ENCODE data around the gene KMT5B. TPM values are rescaled to one million over a fixed set of nuclear protein-coding genes. Genes with fewer than 3 reads are reported as not detected.
A peak's percentile ranks its signal among the peaks of the same experiment; 100 is the strongest.

KMT5B gene
- total RNA-seq, 1 donor from 2014 or later, result 46.8 TPM

- Mint-ChIP-seq H3K27ac (ENCODE audit: unreplicated experiment) (no peak overlapping the region), H3K4me3 (ENCODE audit: unreplicated experiment) (no peak overlapping the region), H3K27me3 (ENCODE audit: unreplicated experiment) (peaks cover 5% of the 10 kb centered on the region), H3K9me3 (ENCODE audit: unreplicated experiment) (no peaks in the 10 kb centered on the region), H3K4me1 (ENCODE audit: unreplicated experiment) (no peaks in the 10 kb centered on the region), H3K36me3 (ENCODE audit: low read depth, unreplicated experiment) (no peaks in the 10 kb centered on the region)
- no peak for DNase-seq (ENCODE audit: low spot score)
- TF ChIP-seq CTCF (IDR thresholded peaks at IDR 0.05; ENCODE audit: unreplicated experiment), result no peak
Observed at GRCh38 chr11:68221406-68221805, 8.3 kb upstream of the KMT5B start.

GRCh38 chr11:68216171-68216938 lies 3.3 kb upstream of the KMT5B start:
- DNase-seq (ENCODE audit: low spot score), result no peak
- H3K4me3 Mint-ChIP-seq (ENCODE audit: unreplicated experiment), result no peak overlapping the region
- no peak overlapping the region for H3K27ac Mint-ChIP-seq (ENCODE audit: unreplicated experiment)

GRCh38 chr11:68215524-68216170 lies 2.6 kb upstream of the KMT5B start:
- H3K27me3 Mint-ChIP-seq (ENCODE audit: unreplicated experiment), result peaks cover 16% of the 10 kb centered on the region
- H3K9me3 Mint-ChIP-seq (ENCODE audit: unreplicated experiment), result no peaks in the 10 kb centered on the region
- peak overlapping the region; percentile 85 for H3K4me3 Mint-ChIP-seq (ENCODE audit: unreplicated experiment)
- H3K4me1 Mint-ChIP-seq (ENCODE audit: unreplicated experiment), result peaks cover 20% of the 10 kb centered on the region
- no peak for TF ChIP-seq CTCF (IDR thresholded peaks at IDR 0.05; ENCODE audit: unreplicated experiment)
- peaks cover 5% of the 10 kb centered on the region for H3K36me3 Mint-ChIP-seq (ENCODE audit: low read depth, unreplicated experiment)
- peak overlapping the region; percentile 70 for H3K27ac Mint-ChIP-seq (ENCODE audit: unreplicated experiment)
- DNase-seq (ENCODE audit: low spot score), result no peak

More at GRCh38 chr11:68216171-68216938, 3.3 kb upstream of the KMT5B start:
- peaks cover 5% of the 10 kb centered on the region for H3K36me3 Mint-ChIP-seq (ENCODE audit: low read depth, unreplicated experiment)
- no peak for TF ChIP-seq CTCF (IDR thresholded peaks at IDR 0.05; ENCODE audit: unreplicated experiment)
- no peaks in the 10 kb centered on the region for H3K9me3 Mint-ChIP-seq (ENCODE audit: unreplicated experiment)
- H3K27me3 Mint-ChIP-seq (ENCODE audit: unreplicated experiment), result peaks cover 16% of the 10 kb centered on the region
- peaks cover 14% of the 10 kb centered on the region for H3K4me1 Mint-ChIP-seq (ENCODE audit: unreplicated experiment)

GRCh38 chr11:68215087-68215445 lies 2.0 kb upstream of the KMT5B start:
- H3K27ac Mint-ChIP-seq (ENCODE audit: unreplicated experiment), result peak overlapping the region; percentile 70
- no peak for TF ChIP-seq CTCF (IDR thresholded peaks at IDR 0.05; ENCODE audit: unreplicated experiment)
- H3K4me3 Mint-ChIP-seq (ENCODE audit: unreplicated experiment), result peak overlapping the region; percentile 85
- peaks cover 16% of the 10 kb centered on the region for H3K27me3 Mint-ChIP-seq (ENCODE audit: unreplicated experiment)
- H3K36me3 Mint-ChIP-seq (ENCODE audit: low read depth, unreplicated experiment), result peaks cover 5% of the 10 kb centered on the region
- H3K4me1 Mint-ChIP-seq (ENCODE audit: unreplicated experiment), result peaks cover 20% of the 10 kb centered on the region
- no peaks in the 10 kb centered on the region for H3K9me3 Mint-ChIP-seq (ENCODE audit: unreplicated experiment)
- DNase-seq (ENCODE audit: low spot score), result no peak

Measured in endothelial cell (in vitro differentiated cells).